GM12864 (cell line): ENCODE results near the gene TFG.

Source experiments
- DNase-seq: peaks from one replicate; pipeline ENCODE4 v3.0.0-alpha.2; 2011; ENCODE audit warnings: low read depth
- H3K4me3 ChIP-seq: 2 replicates; pipeline ENCODE4 v1.5.1; 2011; ENCODE audit warnings: mild to moderate bottlenecking, low read depth, low read length, control low read depth
- CTCF ChIP-seq: IDR thresholded peaks from 2 replicates; pipeline ENCODE4 v1.5.1; 2011; ENCODE audit warnings: low read depth, mild to moderate bottlenecking, moderate library complexity, low read length, control low read depth, inconsistent platforms; ENCODE audit errors: missing control alignments

The TFG gene

GRCh38 chr3:100761951-100762350 lies 52.7 kb downstream of the TFG start:
- TF ChIP-seq CTCF: no peak
- no peak for DNase-seq
- H3K4me3 ChIP-seq: no peak overlapping the region

- no peak for DNase-seq
- H3K4me3 ChIP-seq: no peak overlapping the region
- no peak for TF ChIP-seq CTCF
Measured at GRCh38 chr3:100765437-100765975, 56.2 kb downstream of the TFG start.

DNA sequence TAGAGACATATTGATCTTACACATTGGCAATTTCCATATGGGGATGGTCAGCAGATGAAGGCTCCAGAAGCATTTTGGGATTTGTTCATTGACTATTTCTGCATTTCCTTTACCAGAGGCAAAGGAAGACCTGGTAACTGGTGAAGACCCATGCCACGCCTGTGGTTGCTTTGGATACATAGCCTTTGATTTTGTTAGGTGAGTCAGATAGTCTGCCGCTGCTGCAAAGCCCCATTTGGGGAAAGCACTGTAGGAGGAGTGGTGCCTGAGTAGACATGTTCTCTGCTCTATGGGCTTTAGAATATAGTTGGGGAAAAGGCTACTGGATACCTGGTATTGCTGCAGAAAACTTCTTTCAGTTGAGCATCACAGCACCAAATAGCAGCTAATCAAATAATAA lies 56.8 kb downstream of the TFG start:
- H3K4me3 ChIP-seq: no peak overlapping the region
- no peak for DNase-seq
- TF ChIP-seq CTCF: no peak

GRCh38 chr3:100769693-100770092 lies 60.4 kb downstream of the TFG start:
- no peak for TF ChIP-seq CTCF
- no peak for DNase-seq
- no peak overlapping the region for H3K4me3 ChIP-seq

GRCh38 chr3:100775226-100775625 lies 65.9 kb downstream of the TFG start:
- H3K4me3 ChIP-seq: no peak overlapping the region
- DNase-seq: no peak
- TF ChIP-seq CTCF: no peak

DNA sequence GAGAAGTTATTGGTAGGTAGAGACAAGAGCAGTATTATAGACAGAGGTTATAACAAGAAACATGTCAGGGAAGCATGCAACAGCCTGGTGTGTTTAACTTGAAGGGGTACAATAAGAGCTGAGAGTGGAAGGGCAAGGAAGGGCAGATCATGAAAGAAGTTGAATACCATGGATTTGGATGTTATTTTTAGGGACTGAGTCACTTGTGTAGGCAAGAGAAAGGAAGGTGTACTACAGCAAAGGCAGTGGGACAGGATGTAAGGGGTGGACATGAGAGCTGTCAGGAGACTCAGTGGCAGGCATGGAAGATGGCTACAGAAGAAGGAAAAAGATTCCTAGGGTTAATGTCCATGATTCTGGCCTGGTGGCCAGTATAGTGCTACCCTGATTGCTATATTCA lies 66.4 kb downstream of the TFG start:
- TF ChIP-seq CTCF: no peak
- DNase-seq: no peak
- H3K4me3 ChIP-seq: no peak overlapping the region

- no peak for TF ChIP-seq CTCF
- DNase-seq: no peak
- no peak overlapping the region for H3K4me3 ChIP-seq
Measured at GRCh38 chr3:100776097-100776729, 66.9 kb downstream of the TFG start.
